NCI-H345 treated with DMSO at 0.1 percent for 48 hours (cell line): Measurements from ENCODE around the gene GPAT2.
A peak's percentile ranks its signal among the peaks of the same experiment; 100 is the strongest.
"Not testable (repeated sequence)": the region's sequence is repeated elsewhere in the genome, so short reads cannot be mapped to it uniquely, and the experiment has no call there.

Experiments used
- DNase-seq: peaks from one replicate; lab custom pipeline; 2025; ENCODE audit not compliant: unreplicated experiment; lab: John Stamatoyannopoulos, UW

The GPAT2 gene, protein sequence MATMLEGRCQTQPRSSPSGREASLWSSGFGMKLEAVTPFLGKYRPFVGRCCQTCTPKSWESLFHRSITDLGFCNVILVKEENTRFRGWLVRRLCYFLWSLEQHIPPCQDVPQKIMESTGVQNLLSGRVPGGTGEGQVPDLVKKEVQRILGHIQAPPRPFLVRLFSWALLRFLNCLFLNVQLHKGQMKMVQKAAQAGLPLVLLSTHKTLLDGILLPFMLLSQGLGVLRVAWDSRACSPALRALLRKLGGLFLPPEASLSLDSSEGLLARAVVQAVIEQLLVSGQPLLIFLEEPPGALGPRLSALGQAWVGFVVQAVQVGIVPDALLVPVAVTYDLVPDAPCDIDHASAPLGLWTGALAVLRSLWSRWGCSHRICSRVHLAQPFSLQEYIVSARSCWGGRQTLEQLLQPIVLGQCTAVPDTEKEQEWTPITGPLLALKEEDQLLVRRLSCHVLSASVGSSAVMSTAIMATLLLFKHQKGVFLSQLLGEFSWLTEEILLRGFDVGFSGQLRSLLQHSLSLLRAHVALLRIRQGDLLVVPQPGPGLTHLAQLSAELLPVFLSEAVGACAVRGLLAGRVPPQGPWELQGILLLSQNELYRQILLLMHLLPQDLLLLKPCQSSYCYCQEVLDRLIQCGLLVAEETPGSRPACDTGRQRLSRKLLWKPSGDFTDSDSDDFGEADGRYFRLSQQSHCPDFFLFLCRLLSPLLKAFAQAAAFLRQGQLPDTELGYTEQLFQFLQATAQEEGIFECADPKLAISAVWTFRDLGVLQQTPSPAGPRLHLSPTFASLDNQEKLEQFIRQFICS

DNA sequence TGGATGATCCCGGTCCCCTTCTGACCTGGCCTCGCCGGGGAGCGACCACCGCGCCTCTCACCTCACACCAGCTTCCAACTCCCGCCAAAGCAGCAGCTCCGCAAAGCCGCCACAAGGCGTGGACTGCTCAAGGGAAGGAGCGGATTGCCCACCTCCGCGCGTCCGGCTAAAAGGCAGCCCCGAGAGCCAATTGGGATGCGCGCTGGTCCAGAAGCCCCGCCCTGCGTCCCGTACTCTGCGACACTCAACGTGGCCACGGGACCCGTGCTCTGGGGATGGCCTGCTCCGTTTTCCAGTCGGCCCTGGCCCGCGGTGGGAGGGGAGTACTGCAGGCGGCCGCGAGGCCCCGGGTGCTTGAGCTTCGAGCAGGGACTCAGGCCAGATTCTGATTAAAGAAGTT lies at the start of gene GPAT2:
GPAT2 (minus strand) TSS at position 125 of the 400 bp plus-strand sequence. CDS start 2,557 bp downstream, outside the sequence.
- DNase-seq, result not testable (repeated sequence)

DNA sequence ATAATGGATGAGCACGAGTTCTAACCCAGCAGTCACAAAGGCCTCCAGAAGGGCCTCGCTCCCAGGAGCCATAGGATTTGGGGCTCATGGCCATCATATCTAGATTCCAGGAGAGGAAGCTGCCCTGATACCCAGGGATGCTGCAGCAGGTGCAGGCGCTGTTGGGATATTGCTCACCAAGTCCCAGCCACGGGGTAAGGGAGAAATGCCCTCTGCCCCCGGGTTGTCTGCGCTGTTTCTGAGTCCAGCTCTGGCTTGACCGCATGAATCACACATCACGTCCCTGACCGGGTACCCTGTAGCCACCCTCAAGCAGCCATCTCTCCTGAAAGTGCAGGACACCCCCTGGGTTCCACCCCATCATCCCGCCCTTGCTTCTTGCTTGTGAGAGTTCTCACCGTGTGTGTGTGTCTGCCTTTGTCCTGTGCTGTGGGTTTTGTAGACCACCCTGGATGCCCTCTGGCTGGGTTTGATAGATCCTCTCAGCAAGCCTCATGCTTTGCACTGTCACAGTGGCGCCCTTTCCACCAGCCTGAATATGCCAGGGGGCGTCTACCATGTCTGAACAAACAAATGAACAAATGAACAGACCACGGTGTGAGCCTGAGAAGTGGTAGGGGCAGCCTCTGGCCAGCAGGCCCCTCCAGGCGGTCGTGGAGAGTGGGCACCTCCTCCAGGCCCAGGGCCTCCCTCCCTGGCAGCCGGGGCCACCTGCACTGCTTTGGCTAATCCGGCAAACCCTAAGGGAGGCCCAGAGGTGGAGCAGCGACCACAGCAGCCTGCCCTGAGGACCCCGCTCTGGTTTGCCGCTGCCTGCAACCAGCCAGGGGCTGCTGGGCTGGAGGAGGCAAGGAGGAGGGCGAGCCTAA lies 49.5 kb upstream of the GPAT2 start:
- DNase-seq, result no peak

DNA sequence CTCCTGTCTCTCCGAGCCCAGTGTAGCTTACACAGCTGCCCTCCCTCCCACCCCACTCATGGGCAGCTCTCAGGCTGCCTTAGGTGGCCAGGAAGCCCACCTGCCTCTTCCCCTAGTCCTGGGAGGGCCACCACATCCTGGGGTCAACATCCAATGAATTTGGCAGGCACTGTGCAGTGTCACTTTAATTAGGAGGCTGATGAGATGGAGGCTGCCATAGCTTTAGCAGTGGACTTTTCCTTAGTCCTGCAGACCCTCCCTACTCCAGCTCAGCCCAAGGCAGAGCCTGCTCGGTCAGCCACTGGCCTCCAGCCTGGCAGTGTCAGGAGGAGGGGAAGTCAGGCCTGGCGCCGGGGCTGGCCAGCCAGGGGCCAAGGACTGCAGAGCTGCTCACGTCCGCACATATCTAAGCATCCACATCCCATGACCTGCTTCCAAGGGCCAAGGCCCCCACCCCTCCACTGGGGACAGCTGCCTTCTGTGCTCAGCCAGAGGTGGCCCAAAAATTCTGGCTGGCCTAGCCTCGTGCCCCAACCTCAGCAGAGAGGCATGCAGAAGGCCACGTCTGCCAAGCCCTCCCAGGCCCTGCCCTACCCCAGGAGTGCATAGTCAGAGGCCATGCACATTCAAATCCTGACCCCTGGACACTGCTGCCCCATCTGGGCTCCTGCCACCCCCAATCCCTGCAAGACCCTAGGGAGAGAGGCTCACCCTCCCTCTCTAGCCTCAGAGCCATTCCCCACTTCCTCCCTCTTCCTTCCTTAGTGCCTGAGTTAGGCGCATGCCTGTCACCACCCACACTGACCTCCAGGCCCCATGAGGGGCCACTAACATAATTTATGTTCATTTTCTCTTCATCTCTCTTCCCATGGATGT lies 48.6 kb upstream of the GPAT2 start:
- DNase-seq, result no peak

- DNase-seq, result no peak
Measured at GRCh38 chr2:96082211-96083063, 47.7 kb upstream of the GPAT2 start.

GRCh38 chr2:96081042-96081441 lies 46.3 kb upstream of the GPAT2 start:
- DNase-seq, result no peak

DNA sequence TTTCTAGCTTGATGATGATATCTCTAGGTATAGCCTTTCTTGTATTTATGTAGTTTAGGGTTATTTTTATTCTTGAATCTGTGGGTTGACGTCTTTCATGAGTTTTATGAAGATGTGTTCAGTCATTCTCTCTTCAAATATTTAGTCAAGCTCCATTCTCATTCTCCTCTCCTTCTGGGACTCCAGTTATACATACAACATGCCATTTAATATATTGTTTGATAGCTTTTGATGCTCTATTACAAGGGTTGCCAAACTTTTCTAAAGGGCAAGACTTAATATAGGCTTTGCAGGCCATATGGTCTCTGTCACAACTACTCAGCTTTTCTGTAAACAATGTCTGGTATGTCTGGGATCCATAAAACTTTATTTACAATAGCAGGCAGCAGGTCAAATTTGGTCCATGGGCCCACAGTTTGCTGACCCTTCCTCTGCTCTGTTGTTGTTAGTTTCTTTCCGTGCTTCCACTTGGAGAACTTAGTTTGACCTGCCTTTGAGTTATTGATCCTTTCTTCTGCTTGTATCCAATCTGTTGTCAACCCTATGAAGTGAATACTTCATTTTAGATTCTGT lies 40.6 kb upstream of the GPAT2 start:
- DNase-seq, result no peak

DNA sequence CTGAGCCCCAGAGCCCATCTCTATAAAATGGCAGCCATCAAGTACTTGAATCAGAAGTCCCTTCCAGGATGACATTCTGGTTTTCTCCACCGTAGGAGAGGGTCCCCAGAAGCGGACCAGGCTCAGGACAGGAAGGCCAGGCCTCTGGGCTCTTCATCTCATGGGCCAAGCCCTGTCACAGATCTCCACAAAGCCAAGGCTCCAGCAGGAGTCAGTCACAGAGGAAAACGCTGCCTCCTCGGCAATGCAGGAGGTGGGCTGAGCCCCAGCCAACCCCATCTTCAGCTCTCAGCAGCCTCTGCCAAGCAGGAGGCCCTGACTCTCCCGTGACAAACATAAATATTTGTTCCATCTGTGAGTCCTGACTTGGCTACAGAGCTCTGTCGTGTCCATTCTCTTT lies 39.4 kb upstream of the GPAT2 start:
- no peak for DNase-seq

DNA sequence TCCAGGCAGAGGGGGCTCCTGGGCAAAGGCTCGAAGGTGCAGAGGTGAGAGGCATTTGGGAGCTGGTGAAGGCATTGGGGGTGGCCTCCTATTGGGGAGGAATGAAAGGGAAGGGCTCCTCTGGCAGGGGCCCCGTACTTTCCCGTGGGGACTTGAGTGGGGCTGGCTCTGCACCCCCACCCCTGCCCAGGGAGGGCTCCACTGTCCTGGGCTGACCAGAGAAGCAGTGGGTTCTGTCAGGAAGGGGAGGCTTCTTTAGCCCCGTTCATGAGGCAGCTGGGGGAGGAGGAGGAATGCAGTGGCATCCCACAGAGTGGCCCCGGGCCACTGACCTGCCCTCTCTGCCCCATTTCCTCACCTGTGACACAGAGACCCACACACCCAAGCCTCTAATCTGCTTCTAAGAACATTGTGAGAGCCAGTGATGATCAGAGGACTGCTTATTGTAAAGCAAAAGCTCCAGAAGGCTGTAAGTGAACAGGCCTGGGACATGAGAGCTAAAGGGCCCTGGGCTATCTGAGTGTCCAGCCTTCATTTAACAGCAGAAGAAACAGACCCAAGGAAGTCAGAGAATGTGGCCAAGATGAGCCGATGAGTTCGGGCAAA lies 38.6 kb upstream of the GPAT2 start:
- DNase-seq, result no peak

DNA sequence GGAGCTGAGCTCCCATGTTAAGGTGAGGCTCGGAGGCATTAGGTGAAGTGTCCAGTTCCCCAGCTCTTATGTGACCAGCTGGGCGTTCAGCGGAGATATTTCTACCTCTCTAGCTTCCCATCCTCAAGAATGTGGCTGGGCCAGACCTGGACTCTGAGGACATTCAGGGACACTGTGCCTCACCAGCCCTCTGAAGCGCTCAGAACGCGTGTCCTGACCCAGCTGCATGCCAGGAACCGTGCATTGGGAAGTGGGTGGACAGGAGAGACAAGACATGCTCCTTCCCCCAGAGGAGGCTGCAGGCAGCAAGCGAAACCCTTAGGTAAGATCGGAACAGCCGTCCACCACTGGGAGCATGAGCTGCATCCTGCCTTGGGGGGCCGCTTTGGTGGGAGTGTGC lies 38.0 kb upstream of the GPAT2 start:
- no peak for DNase-seq

DNA sequence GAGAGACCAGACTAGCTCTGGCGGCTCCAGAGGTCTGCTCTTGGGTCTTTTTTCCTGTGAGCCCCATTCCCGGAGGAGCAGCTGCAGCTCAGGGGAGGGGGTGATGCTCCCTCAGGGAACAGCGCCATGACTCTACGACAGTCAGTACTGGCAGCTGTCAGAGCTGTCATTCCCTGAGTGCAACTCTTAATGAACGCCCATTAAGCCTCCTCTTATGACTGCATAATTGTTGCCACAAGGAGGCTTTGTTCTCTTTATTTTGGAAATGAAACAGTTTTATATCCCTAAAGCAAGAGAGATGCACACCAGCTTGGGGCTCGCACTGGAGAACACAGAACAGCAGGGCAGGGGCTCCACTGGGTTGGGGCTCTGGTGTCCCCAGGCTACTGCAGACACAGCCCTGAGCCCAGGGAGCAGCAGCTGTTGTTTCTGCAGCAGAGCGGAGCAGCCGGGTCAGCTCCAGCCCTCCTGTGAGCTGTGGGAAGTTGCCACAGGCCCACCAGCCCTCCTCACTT lies 37.3 kb upstream of the GPAT2 start:
- DNase-seq, result not testable (repeated sequence)

DNA sequence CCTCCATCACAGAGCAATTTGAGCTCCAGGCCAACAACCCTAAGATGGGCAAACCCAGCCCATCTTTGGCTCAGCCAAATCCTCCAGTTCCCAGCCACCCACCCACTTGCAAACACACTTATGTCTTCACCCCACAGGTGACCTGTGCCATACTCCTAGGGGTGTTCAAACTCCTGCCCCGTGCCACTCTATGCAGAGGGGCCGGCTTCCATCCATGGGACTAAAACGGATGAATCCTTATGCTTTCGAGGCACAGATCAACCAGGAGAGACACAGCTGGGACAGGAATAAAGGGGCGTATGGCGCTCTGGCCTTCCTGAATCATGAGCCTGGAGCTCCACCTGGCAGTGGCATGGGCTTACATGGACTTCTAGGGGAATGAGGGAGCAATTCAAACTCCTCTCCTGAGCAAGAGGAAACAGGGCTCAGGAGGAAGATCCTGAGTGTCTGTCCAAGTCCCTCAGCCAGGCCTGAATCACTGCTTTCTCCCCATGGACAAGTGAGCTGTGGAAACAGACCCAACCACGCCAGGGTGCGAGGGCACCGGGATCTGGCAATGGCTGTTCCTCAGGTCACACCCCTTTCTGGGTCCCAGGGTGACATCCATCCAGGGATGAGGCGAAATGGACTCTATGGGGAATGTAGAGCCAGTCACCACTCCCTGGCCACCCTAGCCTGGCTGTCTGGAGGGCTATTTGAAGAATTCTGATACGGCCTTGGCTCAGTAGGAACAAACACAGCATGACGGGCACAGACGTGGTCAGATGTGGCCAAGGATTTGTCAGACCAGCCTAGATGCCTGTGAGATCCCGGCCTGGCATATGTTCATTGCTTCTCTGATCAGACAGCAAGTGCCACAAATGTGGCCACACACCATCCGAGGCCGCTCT lies 36.6 kb upstream of the GPAT2 start:
- DNase-seq, result not testable (repeated sequence)

DNA sequence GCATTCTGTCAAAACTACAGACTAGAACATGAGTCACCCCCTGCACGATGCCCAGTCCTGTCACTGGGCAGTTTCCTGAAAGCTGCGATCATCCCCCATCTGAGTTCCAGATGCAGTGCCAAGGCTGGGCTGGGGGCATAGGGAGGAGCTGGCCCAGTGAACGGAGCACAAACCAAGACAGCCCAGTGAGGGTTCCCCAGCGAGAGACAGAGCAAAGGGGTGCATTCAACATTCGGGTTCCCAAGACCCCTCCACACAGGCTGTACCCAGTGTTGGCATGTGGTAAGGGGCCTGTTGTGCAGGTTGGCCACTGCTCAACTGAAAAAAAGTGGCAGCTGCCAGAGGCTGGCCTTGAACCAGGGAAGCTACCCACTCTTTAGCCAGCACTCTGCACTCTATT lies 35.6 kb upstream of the GPAT2 start:
- DNase-seq, result not testable (repeated sequence)

DNA sequence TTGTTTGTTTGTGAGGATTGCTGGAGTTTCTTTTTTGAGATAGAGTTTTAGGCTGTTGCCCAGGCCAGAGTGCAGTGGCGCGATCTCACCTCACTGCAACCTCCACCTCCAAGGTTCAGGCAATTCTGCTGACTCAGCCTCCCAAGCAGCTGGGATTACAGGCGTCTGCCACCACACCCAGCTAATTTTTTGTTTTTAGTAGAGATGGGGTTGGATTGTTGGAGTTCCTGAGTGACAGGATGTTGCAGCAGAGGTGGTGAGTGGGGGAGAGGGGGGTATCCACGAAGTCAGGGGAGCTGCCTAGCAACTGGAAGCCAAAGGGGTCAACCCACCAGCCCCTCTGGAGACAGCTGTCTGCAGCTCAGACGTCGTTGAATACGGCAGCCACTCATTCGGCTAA lies 35.2 kb upstream of the GPAT2 start:
- DNase-seq, result not testable (repeated sequence)

DNA sequence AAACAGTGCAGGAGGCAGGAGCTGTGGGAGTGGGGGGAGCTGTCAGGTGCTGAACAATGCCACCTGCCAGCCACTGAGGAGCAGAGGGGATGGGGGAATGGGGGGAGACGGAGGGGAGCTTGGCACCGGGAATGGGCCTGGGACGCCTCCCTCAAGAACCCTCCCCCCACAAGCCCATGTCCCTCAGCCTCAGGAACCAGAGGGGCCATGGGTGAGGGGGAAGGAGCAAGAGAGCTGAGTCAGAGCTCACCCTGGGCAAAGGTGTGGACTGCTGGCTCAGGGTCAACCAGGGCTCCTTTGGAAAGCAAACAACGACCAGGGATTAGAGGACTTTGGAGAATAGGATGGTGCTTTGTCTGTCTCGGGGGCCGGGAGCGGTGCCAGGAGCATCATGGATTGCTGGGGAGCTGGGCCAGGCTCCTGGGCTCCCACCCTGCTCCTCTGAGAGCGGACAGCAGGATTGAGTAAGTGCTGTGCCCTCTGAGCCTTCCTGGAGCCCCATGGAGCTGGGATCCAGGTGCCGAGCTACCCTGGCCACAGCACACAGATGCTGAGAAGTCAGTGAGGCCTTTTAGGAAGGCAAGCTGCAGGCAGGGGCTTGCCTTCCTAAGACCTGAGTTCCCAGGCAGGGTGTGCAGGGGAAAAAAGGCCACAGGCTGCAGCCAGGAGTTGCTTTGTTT lies 33.3 kb upstream of the GPAT2 start:
- DNase-seq, result peak; percentile 65

GRCh38 chr2:96067098-96067660 lies 32.5 kb upstream of the GPAT2 start:
- DNase-seq, result not testable (repeated sequence)

DNA sequence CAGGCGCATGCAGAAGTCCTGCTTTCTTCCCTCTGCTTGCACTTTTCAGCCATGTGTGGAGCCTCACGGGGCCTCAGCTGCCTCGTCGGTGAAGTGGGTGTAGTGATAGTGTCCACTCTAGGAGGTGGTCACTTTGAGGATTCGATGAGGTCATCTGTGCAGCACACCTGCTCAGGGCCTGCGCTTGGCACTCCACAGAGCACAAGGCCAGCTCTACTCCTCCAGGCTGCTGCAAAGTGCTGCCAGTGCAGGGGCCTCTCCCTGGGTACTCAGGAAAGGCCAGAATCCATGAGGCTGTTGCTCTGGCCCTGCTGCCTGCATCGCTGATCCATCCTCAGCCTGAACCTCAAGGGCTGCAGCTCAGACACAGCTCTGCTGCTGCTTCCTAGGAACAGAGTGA lies 31.8 kb upstream of the GPAT2 start:
- not testable (repeated sequence) for DNase-seq
